Activated gamma-delta T cell treated with anti-CD3 and anti-CD28 coated beads, Interleukin-2, amount 50 U/mL, for 16 hours (primary cell): Measurements from ENCODE around the gene BIRC2.

ENCODE experiments used
- DNase-seq: peaks from one replicate; pipeline ENCODE4 v3.0.0-alpha.2; 2020; ENCODE audit warnings: low read depth

Gene BIRC2

DNA sequence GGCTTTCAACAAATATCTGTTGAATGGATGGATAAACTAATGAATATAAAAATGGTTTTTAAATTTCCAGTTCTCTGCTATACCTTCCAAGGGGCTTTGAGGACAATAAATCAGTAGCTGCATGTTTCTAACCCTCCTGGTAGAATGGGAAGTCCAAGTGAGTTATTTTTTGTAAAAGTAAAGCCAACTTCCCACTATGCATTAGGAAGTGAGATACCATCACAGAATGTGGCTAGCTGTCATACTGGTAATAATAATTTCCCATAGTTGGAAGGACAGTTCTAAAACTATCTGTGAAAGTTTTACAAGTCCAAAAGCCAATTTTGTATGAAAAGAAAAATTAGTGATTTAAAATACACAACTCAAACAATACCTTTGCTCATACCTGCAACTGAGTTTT, 55.5 kb downstream of the BIRC2 start:
- DNase-seq: no peak

DNA sequence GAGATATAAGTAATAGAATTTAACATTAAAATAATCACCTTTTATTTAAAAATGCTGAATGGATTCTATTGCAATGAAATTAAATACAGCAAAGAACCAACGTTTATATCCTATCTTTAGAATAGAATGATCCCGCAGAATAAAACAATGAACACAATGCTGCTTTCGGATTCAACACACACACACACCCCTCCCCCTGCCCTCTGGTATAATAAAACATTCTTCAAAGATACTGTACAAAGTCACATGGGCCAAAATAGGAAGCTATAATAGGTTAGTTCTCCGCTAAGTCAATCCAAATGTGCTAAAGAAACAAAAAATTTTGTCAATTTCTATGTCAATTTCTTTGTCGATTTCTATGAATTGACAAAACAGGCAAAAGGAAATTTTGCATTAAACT, 58.5 kb downstream of the BIRC2 start:
- no peak for DNase-seq

DNA sequence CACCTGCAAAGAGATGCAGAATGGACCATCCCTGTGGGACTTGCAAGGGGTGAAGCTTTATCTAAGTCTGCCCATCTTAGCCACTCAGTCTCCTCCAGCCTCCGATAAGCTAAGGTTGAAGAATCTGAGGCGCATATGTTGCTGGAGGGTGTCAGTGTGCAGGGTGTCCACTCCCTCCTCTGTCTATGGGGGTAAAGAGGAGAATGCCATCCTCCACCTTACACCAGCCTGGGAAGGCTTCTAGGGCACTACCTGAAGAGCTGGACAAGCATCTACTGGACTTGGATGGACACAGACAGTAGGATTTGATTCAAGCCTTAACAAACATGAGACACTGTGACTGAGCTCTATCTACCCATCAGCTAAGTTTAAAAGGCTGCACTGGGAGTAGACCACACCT, 59.1 kb downstream of the BIRC2 start:
- no peak for DNase-seq

- DNase-seq: no peak
Measured at GRCh38 chr11:102407901-102408300, 60.9 kb downstream of the BIRC2 start.

DNA sequence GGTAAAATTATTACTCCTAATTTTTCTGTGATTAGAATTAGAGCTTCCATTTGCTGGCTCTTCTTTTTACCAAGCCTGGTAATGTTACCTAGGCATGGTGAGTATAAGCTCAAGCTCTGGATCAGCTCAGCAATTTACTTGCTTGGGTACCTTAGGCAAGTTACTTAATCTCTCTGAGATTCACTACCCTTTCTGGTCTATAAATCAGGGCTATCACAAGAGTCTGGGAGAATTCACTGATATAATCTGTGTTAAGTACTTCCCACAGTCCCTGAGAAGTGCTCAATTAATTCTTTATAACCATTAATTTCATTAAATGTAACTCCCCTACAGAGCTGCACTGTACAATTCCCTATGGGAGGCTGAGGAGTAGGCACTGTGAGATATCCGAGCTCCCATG, 61.3 kb downstream of the BIRC2 start:
- DNase-seq: no peak

- DNase-seq: no peak
Measured at GRCh38 chr11:102410382-102410784, 63.4 kb downstream of the BIRC2 start.

DNA sequence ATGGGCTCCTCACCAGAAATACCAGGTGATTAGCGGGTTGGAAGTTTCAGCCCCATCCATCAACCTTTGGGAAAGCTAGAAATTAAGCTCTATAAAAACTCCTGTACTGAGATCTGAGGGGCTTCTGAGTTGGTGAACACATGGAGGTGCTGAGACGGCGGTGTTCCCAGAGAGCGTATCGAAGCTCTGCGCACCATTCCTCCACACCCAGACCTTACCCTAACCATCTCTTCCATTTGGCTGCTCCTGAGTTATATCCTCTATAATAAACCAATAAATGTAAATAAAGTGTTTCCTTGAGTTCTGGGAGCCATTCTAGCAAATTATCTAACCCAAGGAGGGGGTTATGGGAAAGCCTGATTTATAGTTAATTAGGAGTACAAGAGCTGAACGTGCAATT, 64.1 kb downstream of the BIRC2 start:
- DNase-seq: no peak

DNA sequence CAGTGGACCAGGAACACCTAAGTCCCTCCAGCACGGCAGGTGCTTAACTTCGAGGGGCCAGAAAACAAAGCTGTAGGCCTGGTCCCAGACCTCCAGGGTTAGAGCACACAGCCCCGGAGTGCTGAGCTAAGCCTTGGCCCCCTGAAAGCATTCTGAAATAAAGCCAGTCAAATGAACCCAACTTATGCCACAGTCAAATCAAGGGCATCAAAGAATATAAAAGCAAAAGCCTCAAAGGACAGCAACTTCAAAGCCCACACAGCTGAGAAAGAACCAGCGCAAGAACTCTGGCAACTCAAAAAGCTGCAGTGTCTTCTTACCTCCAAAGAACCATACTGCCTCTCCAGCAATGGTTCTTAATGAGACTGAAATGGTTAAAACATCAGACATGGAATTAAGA, 66.5 kb downstream of the BIRC2 start:
- DNase-seq: no peak

DNA sequence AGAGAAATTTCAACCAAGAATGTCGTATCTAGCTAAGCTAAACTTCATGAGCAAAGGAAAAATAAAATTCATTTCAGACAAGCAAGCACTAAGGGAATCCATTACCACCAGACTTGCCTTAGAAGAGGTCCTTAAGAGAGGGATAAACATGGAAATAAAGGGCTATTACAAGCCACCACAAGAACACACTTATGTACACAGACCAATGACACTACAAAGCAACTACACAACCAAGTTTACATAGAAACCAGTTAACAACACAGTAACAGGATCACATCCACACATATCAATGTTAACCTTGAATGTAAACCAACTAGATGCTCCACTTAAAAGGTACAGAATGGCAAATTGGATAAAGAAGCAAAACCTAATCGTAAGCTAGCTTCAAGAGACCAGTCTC, 67.5 kb downstream of the BIRC2 start:
- no peak for DNase-seq

DNA sequence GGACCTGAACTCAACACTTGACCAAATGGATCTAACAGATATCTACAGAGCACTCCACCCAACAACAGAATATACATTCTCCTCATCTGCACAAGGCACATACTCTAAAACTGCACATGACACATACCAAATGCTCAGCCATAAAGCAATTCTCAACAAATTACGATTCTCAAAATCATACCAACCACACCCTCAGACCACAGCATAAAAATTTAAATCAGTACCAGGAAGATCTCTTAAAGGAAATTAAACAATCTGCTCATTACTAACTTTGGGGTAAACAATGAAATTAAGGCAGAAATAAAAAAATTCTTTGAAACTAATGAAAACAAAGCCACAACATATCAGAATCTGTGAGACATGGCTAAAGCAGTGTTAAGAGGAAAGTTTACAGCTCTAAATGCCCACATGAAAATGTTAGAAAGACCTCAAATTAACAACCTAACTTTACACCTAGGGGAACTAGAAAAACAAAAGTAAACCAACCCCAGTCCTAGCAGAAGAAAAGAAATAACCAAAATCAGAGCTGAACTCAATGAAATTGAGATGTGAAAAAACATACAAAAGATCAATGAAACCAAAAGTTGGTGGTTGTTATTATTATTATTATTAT, 68.4 kb downstream of the BIRC2 start:
- DNase-seq: no peak

- no peak for DNase-seq
Measured at GRCh38 chr11:102416976-102417375, 70.0 kb downstream of the BIRC2 start.

DNA sequence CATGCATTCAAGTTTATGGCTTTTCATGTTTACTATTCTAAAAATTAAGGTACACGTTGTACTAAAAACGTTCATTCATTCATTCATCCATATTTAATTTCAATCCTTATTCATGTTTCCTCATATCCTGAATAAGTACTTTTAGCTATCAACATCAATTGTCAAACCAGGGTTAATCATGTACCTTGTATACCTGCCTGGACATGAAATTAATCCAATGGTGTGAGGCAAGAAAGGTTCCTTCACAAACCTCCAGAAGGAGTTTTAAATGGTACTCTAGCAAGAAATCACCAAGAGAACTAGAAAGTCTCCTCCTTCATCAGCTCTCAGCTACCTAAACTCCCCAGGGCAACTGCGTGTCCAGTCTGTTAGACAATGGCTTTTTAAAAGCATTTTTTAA, 72.2 kb downstream of the BIRC2 start:
- DNase-seq: no peak

DNA sequence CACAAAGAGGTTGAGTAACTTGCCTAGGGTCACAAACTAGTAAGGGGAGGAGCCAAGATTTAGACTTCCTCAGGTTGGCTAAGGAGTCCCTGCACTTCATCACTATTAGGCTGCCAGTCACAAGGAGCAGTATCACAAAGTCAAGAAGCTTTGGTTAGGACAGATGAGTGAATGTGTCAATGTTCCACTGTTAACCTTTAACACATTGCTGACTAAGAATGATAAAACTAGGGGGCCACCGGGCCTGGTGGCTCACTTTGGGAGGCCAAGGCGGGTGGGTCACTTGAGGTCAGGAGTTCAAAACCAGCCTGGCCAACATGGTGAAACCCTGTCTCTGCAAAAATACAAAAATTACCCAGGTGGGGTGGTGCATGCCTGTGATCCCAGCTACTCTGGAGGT, 73.5 kb downstream of the BIRC2 start:
- no peak for DNase-seq

DNA sequence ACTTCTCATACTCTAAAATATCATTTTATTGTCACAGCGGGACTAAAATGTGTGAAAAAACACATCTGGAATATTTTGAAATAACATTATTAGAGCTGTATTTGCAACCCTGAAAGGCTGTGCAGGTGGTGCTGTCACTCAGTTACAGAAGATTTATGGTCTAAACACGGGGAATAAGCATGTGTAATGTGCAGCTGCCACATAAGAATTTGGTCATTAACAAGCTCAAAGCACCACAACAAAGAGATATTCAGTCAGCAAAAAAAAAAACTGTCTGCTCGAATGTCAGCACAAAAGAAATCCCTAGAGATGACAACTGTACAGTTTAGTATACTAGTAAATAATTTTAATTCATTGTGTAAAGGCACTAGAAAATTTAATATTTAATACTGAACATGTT, 74.2 kb downstream of the BIRC2 start:
- DNase-seq: no peak

GRCh38 chr11:102422817-102423712, 76.1 kb downstream of the BIRC2 start:
- DNase-seq: no peak

GRCh38 chr11:102423936-102424335, 76.9 kb downstream of the BIRC2 start:
- DNase-seq: no peak

- no peak for DNase-seq
Measured at GRCh38 chr11:102426000-102426399, 79.0 kb downstream of the BIRC2 start.

DNA sequence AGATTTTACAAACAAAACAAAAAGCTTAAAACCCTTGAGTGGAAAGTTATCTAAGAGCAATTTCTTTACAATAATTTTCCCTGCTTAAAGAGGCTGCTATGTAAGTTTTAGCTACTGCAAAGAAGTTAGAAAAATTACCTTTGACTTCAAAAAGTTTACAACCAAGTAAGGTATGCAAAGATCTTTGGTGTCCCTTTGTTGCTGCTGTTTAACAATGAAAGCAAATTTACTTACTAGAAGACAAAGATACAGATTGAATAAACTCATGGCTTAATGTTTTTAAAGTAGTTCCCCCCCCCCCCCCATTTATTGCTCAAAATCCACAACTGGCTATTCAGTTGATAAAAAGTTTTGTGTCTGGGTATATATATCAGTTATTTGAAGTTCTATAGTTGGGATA, 79.6 kb downstream of the BIRC2 start:
- DNase-seq: no peak

DNA sequence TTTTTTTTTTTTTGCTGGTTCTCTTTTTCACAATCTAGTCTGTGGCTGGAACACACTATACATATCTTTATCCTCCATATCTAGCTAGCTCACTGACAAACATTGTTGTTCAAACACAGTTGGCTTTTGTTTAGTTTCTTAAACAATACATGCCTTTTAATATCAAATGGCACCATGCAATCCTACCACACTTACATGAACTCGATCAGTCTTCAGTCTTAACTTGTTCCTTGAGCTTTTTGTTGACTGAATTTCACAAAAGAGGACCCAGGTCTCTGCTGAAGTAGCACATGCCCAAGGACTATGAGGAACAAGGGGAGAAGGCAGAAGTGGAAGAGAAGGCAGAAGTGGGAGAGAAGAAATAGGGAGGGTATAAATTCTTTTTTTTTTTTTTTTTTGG, 80.1 kb downstream of the BIRC2 start:
- DNase-seq: no peak
